ENCODE measurements around the gene MUC20. TPM values are rescaled to one million over a fixed set of nuclear protein-coding genes. Genes with fewer than 3 reads are reported as not detected.

MUC20 gene
- total RNA-seq, 1 donor from 2014 or later: 0.17 TPM

GRCh38 chr3:195761567-195762248, 40.9 kb downstream of the MUC20 start:
- Histone ChIP-seq H3K4me3 (no peak overlapping the region), H3K27me3 (no peaks in the 10 kb centered on the region), H4K20me1 (ENCODE audit: low read depth) (no peaks in the 10 kb centered on the region), H3K27ac (no peak overlapping the region), H3K36me3 (no peaks in the 10 kb centered on the region), H3K79me2 (ENCODE audit: low read depth) (no peaks in the 10 kb centered on the region), H3K9ac (no peak overlapping the region), H3K9me3 (ENCODE audit: low read depth) (no peaks in the 10 kb centered on the region), H3F3A (ENCODE audit: low read depth) (no peaks in the 10 kb centered on the region), H3K4me2 (no peak overlapping the region), H3K4me1 (no peaks in the 10 kb centered on the region), H2AFZ (replicated peaks) (no peak overlapping the region)
- no peak for DNase-seq (ENCODE audit: low spot score)
- Mint-ChIP-seq H3K4me3 (no peak overlapping the region), H3K27me3 (ENCODE audit: insufficient read depth, low read depth) (peaks cover 2% of the 10 kb centered on the region), H3K27ac (no peak overlapping the region), H3K9me3 (no peaks in the 10 kb centered on the region), H3K36me3 (no peaks in the 10 kb centered on the region), H3K4me1 (no peaks in the 10 kb centered on the region)
- TF ChIP-seq EZH2 (IDR thresholded peaks at IDR 0.05) (no peak), EZH2phosphoT487 (IDR thresholded peaks at IDR 0.05) (no peak), CTCF (IDR thresholded peaks at IDR 0.05) (no peak)

DNA sequence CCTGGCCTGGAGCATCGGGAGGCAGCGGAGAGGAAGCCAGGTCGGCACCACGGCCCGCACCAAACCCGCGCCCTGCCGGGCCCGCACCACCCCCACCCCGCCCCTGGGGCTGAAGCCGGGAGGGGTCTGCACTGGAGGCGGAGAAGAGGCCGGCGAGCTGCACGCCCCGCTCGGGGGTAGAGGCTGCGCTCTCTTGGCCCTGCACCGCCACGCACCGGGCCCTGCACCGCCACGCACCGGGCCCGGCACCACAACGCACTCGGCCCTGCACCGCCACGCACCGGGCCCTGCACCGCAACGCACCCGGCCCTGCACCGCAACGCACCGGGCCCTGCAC, 41.4 kb downstream of the MUC20 start:
- Histone ChIP-seq H3K4me2 (no peak overlapping the region), H4K20me1 (ENCODE audit: low read depth) (no peaks in the 10 kb centered on the region), H3K4me1 (no peaks in the 10 kb centered on the region), H3F3A (ENCODE audit: low read depth) (no peaks in the 10 kb centered on the region), H2AFZ (replicated peaks) (no peak overlapping the region), H3K4me3 (no peak overlapping the region), H3K9me3 (ENCODE audit: low read depth) (no peaks in the 10 kb centered on the region), H3K9ac (no peak overlapping the region), H3K36me3 (no peaks in the 10 kb centered on the region), H3K27me3 (no peaks in the 10 kb centered on the region), H3K27ac (no peak overlapping the region), H3K79me2 (ENCODE audit: low read depth) (no peaks in the 10 kb centered on the region)
- Mint-ChIP-seq H3K9me3 (no peaks in the 10 kb centered on the region), H3K4me3 (no peak overlapping the region), H3K4me1 (no peaks in the 10 kb centered on the region), H3K27ac (no peak overlapping the region), H3K27me3 (ENCODE audit: insufficient read depth, low read depth) (peaks cover 2% of the 10 kb centered on the region), H3K36me3 (no peaks in the 10 kb centered on the region)
- no peak for DNase-seq (ENCODE audit: low spot score)
- TF ChIP-seq EZH2phosphoT487 (IDR thresholded peaks at IDR 0.05): no peak

- no peaks in the 10 kb centered on the region for H3K36me3 ChIP-seq
- peaks cover 2% of the 10 kb centered on the region for H3K27me3 Mint-ChIP-seq (ENCODE audit: insufficient read depth, low read depth)
- H2AFZ ChIP-seq (replicated peaks): no peak overlapping the region
- no peak overlapping the region for H3K4me3 ChIP-seq
- H3K4me1 Mint-ChIP-seq: no peaks in the 10 kb centered on the region
- no peaks in the 10 kb centered on the region for H4K20me1 ChIP-seq (ENCODE audit: low read depth)
- no peaks in the 10 kb centered on the region for H3K9me3 ChIP-seq (ENCODE audit: low read depth)
- H3K9ac ChIP-seq: no peak overlapping the region
- H3K27ac ChIP-seq: no peak overlapping the region
- H3K4me1 ChIP-seq: no peaks in the 10 kb centered on the region
- no peaks in the 10 kb centered on the region for H3K36me3 Mint-ChIP-seq
- H3K9me3 Mint-ChIP-seq: no peaks in the 10 kb centered on the region
- no peak for DNase-seq (ENCODE audit: low spot score)
- no peaks in the 10 kb centered on the region for H3F3A ChIP-seq (ENCODE audit: low read depth)
- no peak overlapping the region for H3K4me3 Mint-ChIP-seq
- no peaks in the 10 kb centered on the region for H3K27me3 ChIP-seq
- no peak overlapping the region for H3K4me2 ChIP-seq
- no peak overlapping the region for H3K27ac Mint-ChIP-seq
- no peaks in the 10 kb centered on the region for H3K79me2 ChIP-seq (ENCODE audit: low read depth)
- TF ChIP-seq EZH2phosphoT487 (IDR thresholded peaks at IDR 0.05) (no peak), CTCF (IDR thresholded peaks at IDR 0.05) (no peak), EZH2 (IDR thresholded peaks at IDR 0.05) (no peak)
Measured at GRCh38 chr3:195762611-195763010, 41.8 kb downstream of the MUC20 start.

GRCh38 chr3:195763076-195763830, 42.5 kb downstream of the MUC20 start:
- Mint-ChIP-seq H3K4me3 (no peak overlapping the region), H3K9me3 (peaks cover 2% of the 10 kb centered on the region), H3K27me3 (ENCODE audit: insufficient read depth, low read depth) (peaks cover 2% of the 10 kb centered on the region), H3K4me1 (no peaks in the 10 kb centered on the region), H3K36me3 (no peaks in the 10 kb centered on the region), H3K27ac (no peak overlapping the region)
- Histone ChIP-seq H3F3A (ENCODE audit: low read depth) (no peaks in the 10 kb centered on the region), H3K4me1 (no peaks in the 10 kb centered on the region), H2AFZ (replicated peaks) (no peak overlapping the region), H3K9ac (no peak overlapping the region), H3K9me3 (ENCODE audit: low read depth) (no peaks in the 10 kb centered on the region), H3K79me2 (ENCODE audit: low read depth) (no peaks in the 10 kb centered on the region), H3K36me3 (no peaks in the 10 kb centered on the region), H4K20me1 (ENCODE audit: low read depth) (no peaks in the 10 kb centered on the region), H3K4me2 (no peak overlapping the region), H3K27me3 (no peaks in the 10 kb centered on the region), H3K4me3 (no peak overlapping the region), H3K27ac (no peak overlapping the region)
- DNase-seq (ENCODE audit: low spot score): no peak
- no peak for TF ChIP-seq EZH2phosphoT487 (IDR thresholded peaks at IDR 0.05)
- no peak for TF ChIP-seq EZH2 (IDR thresholded peaks at IDR 0.05)
- TF ChIP-seq CTCF (IDR thresholded peaks at IDR 0.05): no peak
